ENCODE data around the gene CCNI2. TPM values are rescaled to one million over a fixed set of nuclear protein-coding genes. Genes with fewer than 3 reads are reported as not detected.

The CCNI2 gene
- total RNA-seq, 1 experiment from 2014 or later: 1.7 TPM

GRCh38 chr5:132751971-132752580 is 4.8 kb downstream of the CCNI2 start (continued):
- no peak for TF ChIP-seq AFF4 (CRISPR knock-in tag; IDR thresholded peaks at IDR 0.05; ENCODE audit: borderline replicate concordance)

GRCh38 chr5:132752581-132753125 is 5.4 kb downstream of the CCNI2 start:
- no peaks in the 10 kb centered on the region for H3K9me3 Mint-ChIP-seq
- H3K27ac Mint-ChIP-seq: no peak overlapping the region
- ATAC-seq: no peak
- TF ChIP-seq ZNF317 (CRISPR knock-in tag; IDR thresholded peaks at IDR 0.05; ENCODE audit: borderline replicate concordance, low read depth) (no peak), NR2C2 (CRISPR knock-in tag; IDR thresholded peaks at IDR 0.05) (no peak), FOXJ3 (CRISPR knock-in tag; IDR thresholded peaks at IDR 0.05; ENCODE audit: borderline replicate concordance) (no peak), STAT6 (CRISPR knock-in tag; conservative IDR thresholded peaks at IDR 0.05; ENCODE audit: low read depth) (no peak), ATF1 (CRISPR knock-in tag; IDR thresholded peaks at IDR 0.05) (no peak), PREB (CRISPR knock-in tag; IDR thresholded peaks at IDR 0.05; ENCODE audit: borderline replicate concordance) (no peak), GTF2I (CRISPR knock-in tag; conservative IDR thresholded peaks at IDR 0.05) (no peak), PRRX2 (CRISPR knock-in tag; IDR thresholded peaks at IDR 0.05) (no peak), E2F4 (CRISPR knock-in tag; IDR thresholded peaks at IDR 0.05; ENCODE audit: borderline replicate concordance, low read depth) (no peak), ERG (CRISPR knock-in tag; IDR thresholded peaks at IDR 0.05) (no peak), ZNF138 (CRISPR knock-in tag; conservative IDR thresholded peaks at IDR 0.05) (no peak), ZNF219 (CRISPR knock-in tag; IDR thresholded peaks at IDR 0.05; ENCODE audit: borderline replicate concordance) (no peak), HMGA2 (CRISPR knock-in tag; IDR thresholded peaks at IDR 0.05) (no peak), TP53 (CRISPR knock-in tag; IDR thresholded peaks at IDR 0.05) (no peak), JAZF1 (CRISPR knock-in tag; IDR thresholded peaks at IDR 0.05) (no peak), MYBL2 (CRISPR knock-in tag; IDR thresholded peaks at IDR 0.05) (no peak), ZNF396 (CRISPR knock-in tag; IDR thresholded peaks at IDR 0.05; ENCODE audit: borderline replicate concordance) (no peak), FOXP4 (CRISPR knock-in tag; IDR thresholded peaks at IDR 0.05) (no peak)
- peaks cover 19% of the 10 kb centered on the region for H3K4me1 Mint-ChIP-seq
- DNase-seq (ENCODE audit: low spot score): no peak
- ChIA-PET CTCF (interaction anchor here (0.9 to 5.4 kb wide), 4 partner anchors 55 to 113 kb away, joined by 4 to 92 read pairs (median 30); partner anchors contain the start of genes GDF9, SOWAHA and UQCRQ), POLR2A (no interaction called here)
- H3K36me3 Mint-ChIP-seq: no peaks in the 10 kb centered on the region
- H3K4me3 Mint-ChIP-seq: no peak overlapping the region
- peaks cover 32% of the 10 kb centered on the region for H3K27me3 Mint-ChIP-seq (ENCODE audit: low read depth)

All from WTC11 (cell line).